NCI-H1105 treated with DMSO at 0.1 percent for 48 hours (cell line): Measurements from ENCODE around the gene NTN5.
"Not testable (repeated sequence)": the region's sequence is repeated elsewhere in the genome, so short reads cannot be mapped to it uniquely, and the experiment has no call there.

Experiments used
- DNase-seq: peaks from one replicate; lab custom pipeline; 2025; lab: John Stamatoyannopoulos, UW

Gene NTN5

DNA sequence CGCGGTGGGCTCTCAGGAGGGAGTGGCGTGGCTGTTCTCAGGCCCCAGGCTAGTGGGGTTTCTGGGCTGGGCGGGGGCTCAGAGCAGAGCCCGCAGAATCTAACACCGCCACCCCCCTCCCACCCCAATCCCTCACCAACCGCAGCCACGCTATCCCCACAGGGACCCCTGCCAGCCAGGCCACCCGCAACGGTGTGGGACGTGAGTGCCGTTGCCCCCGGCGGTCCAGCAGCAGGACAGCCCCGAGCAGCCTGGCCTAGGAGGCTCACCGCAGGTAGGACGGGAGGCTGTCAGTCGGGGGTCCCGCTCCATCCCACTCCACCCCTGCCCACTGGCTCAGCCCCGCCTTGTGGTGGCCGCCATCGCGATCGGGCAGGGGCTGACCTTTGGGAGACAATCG is at the start of gene NTN5:
Gene NTN5 (minus strand): TSS at position 24 of the 400 bp plus-strand sequence. CDS start 2,031 bp downstream, outside the sequence.
- DNase-seq: no peak

GRCh38 chr19:48722196-48722708 is 49.4 kb upstream of the NTN5 start:
- no peak for DNase-seq

- DNase-seq: peak; percentile 99
These were observed 47.9 kb upstream of the NTN5 start for GRCh38 chr19:48720613-48721296.

DNA sequence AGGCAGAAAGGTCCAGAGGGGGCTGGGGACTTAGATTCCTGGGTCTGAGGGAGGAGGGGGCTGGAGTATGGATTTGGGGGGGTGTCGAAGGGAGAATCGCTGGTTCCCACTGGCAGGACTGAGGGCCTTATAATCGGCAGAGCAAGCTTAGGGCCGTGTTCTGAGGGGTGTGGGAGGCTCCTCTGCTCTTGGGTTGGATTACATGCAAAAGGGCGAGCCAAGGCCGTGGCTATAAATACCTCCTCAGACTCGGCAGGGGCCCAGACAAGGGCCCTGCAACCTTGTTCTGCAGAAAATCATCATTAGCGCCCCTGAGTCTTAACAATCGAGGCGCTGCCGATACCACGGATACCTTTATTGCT is 47.4 kb upstream of the NTN5 start:
- no peak for DNase-seq

DNA sequence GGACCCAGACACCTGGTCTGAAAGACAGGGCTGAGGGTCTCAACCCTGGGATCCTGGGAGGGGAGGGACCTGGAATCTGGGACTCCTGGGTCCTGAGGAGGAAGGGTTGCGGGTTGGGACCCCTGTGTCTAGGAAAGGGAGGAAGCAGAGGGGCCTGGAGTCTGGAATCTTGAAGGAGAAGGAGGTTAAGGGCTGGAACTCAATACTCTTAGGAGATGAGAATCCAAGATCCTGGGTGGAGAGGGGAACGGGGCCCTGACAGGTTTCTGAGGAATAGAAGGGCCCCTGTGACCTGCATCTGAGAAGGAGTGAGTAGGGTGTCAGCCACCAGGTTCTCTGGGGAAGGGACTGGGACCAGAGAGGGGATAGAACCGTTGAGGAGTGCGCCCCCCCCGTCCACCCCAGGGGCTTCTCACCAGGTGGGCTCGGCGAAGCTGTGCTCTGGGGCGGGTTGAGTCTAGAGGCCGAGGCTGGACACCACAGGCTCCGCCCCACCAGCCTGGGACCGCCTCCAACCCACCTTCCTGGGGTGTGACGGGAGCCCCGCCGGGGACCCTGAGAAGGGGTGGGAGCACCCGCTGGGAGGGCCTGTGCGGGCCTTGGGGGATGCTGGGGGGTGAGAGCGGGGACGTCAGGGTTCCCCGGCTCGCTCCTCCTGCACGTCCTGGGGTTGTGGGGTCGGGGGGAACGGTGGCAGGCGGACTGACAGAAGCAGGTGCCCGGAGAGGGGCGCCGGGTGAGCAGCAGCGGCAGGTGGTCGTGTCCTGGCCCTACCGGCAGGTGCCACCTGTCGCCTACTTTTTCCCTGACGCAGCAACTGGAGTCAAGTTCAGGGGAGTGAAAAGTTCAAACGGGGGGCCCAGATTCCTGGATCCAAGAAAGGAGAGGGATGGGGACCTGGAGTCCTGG is 46.7 kb upstream of the NTN5 start, which contains the start of gene MAMSTR:
Gene MAMSTR (minus strand): TSS at position 463 of the 909 bp plus-strand sequence. CDS start 694 bp downstream, outside the sequence.
- DNase-seq: no peak

DNA sequence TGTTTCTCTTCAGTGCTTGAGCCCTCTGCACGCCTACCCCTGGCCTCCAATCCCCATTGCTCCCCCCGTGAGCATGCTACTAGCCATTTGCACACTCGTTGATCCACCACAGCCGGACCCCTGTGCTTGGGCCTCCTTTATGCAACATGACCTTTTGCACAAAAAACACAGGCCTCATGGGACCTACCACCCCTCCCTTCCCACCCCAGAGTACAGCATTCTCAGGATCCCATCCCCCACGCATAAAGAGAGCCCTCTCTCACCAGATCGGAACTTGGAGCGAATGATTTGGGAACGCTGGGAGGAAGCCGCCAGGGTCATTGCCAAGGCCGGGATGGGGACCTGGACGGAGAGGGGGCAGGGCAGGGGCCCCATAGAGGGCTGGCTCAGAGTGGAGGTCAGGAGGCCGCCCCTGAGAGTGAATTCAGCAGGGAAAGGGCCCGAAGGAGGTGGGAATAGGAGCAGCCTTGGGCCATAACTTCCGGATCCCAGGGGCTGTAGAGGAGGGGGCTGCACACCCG is 46.0 kb upstream of the NTN5 start:
- no peak for DNase-seq

DNA sequence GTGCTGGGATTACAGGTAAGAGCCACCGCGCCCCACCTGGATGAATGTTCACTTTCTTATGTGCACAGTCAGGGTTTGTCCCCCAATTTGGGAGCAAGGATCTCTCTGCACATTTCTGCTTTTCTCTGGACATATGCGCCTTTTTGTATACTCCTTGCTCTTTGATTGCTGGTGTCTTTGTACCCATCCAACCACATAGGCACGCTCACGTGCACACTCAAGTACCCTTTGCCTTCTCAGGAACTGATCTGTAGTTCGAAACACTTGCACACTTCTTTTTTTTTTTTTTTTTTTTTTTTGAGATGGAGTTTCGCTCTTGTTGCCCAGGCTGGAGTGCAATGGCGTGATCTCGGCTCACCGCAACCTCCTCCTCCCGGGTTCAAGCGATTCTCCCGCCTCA is 45.3 kb upstream of the NTN5 start:
- not testable (repeated sequence) for DNase-seq

GRCh38 chr19:48716562-48717291 is 43.9 kb upstream of the NTN5 start:
- DNase-seq: peak; percentile 63

DNA sequence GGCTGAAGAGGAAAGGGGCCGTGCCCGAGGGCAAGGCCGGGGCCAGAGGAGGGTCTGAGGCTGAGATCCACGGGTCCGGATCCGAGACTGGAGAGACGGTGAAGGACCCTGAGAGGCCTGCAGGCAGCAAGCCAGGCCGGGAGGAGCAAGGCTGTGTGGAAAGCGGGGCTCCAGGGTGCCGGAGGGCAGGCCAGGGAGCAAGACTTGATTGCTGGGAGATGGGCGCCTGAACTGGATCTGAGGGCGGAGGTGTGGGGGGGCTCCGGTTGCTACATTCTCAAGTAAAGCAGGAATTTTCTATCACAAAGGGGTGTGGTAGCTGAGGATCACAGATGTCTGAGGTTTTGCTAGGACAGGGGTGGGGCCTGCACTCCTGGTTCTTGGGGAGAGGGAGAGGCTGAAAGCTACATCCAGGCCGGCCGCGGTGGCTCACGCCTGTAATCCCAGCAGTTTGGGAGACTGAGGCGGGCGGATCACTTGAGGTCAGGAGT is 42.9 kb upstream of the NTN5 start:
- no peak for DNase-seq

- DNase-seq: no peak
These were observed 42.2 kb upstream of the NTN5 start for GRCh38 chr19:48714759-48715675.

- DNase-seq: peak; percentile 99
These were observed 41.3 kb upstream of the NTN5 start for GRCh38 chr19:48713864-48714755.

DNA sequence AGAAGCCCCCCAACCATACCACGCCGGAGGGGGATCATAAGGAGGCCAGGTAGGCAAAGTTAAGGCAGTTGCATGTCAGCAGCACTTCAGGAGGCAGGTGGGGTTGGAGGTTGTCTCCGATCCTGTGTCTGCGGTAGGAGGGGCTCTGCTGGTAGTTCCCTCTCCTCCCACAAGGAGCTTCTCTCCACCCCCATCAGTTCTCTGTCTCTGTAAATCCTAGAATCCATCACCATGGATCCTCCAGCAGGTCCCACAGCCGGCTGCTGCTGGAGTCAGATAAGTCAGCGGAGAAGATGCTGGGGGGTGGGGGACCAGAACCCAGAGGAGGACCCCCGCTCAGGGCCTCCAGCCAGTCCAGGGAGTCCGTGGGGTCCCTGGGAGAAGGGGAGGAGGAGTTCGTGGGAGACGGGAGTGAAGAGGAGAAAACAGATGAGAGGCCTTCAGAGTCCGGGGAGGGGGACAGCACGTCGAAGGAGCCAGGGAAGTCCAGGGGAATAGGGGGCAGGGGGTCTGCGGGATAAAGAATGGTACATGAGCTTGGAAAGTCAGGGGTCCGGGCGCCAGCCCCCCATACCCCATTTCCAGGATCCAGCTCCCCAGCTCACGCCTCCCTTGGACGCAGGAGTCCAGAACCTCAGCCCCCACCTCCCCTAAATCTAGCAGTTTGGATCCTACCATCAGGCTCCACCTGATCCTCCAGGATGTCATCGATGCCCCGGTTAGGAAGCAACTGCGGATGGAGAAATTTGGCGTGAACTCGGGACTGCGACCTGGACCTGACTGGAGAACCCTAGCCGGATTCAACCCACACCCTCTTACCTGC is 40.4 kb upstream of the NTN5 start:
- DNase-seq: no peak

GRCh38 chr19:48711106-48711662 is 38.4 kb upstream of the NTN5 start:
- DNase-seq: no peak

DNA sequence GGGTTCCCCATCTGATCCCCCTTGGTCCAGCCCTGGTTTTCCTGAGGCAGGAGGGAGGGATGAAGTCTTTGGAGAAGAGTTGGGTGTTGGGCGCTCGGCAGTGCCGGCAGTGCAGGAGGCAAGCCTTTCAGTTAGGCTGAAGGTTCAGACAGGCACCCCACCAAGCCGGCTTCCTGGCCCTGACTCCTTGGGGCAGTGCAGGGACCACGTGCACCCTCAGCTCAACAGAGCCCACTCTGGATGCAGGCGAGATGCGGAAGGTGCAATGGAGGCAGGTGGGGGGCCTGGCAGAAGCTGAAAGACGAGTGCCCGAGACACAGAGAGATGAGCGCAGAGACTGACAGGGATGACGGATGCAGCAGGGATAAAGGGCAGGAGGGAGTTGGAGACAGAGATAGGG is 35.7 kb upstream of the NTN5 start:
- no peak for DNase-seq

DNA sequence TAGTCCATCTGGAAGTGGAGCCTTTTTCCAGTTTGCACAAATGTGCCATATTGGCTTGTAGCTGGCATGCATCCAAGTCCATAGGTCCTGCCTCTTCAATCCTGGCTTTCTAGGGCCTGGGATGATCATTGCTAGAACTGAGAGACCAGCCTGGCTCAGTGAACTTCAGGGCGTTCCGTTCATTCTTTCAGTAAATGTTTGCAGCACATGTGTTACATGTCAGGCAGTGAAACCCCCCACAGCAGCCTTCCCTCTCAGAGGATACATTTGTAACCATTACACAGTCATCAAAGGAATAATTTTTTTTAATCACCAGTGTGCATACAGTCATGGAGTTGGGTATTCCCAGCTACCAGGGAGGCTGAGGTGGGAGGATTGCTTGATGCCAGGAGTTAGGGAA is 32.6 kb upstream of the NTN5 start:
- DNase-seq: no peak

GRCh38 chr19:48703316-48703715 is 30.5 kb upstream of the NTN5 start:
- no peak for DNase-seq

DNA sequence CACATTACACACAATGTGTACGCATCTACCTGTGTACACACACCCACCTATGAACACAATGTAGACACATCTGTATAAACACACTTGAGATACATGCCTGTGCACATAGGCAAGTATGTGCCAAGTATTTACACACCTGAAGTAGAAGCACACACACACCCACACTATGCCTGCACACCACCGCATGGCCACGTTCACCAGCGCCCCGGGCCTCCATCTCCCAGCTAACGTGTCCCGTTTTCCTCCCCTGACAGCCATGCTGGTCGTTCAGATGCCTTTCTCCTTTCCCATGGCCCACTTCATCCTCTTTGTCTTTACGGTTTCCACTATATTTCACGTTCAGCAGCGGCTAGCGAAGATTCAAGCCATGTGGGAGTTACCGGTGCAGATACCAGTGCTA is 29.9 kb upstream of the NTN5 start:
- DNase-seq: no peak

DNA sequence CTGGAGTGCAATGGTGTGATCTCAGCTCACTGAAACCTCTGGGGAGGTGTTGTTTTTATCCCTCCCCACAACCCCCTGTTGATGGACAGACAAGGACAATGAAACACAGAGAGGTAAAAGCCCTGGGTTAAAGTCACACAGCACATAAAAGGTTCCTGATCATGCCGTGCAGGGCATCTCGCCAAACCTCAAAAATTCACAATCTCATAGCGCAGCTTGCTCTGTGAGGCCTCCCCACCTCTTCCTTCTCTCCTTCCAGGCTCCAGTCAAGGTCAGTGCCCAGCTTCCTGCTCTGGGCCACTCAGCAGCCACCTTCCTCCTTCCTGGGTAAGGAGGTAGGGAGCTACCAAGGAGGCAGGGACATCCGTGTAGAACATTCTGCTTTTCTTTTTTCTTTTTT is 25.2 kb upstream of the NTN5 start:
- no peak for DNase-seq
